Dermis blood vessel endothelial cell (primary cell): Measurements from ENCODE around the gene HNRNPU. TPM values are rescaled to one million over a fixed set of nuclear protein-coding genes. Genes with fewer than 3 reads are reported as not detected.

Source experiments
- DNase-seq: peaks from one replicate; pipeline ENCODE4 v3.0.0; 2010
- total RNA-seq: library from RNA; depleted of rRNA; stranded (reverse); fragments of >200 nt; gene quantifications from 2 replicates; pipeline ENCODE4 v1.2.3, GENCODE V29; 2014

The HNRNPU gene
- total RNA-seq: 395 and 520 TPM in 2 replicates

GRCh38 chr1:244864253-244865027, at the start of gene HNRNPU:
Gene HNRNPU, minus strand, starts transcription at chr1:244864543. Its CDS starts 236 bp downstream, at chr1:244864307.
- DNase-seq: peak; percentile 99

- DNase-seq: no peak
Observed at GRCh38 chr1:244913806-244914205, 49.5 kb upstream of the HNRNPU start.

GRCh38 chr1:244904119-244904518, 39.8 kb upstream of the HNRNPU start:
- no peak for DNase-seq

- no peak for DNase-seq
Observed at GRCh38 chr1:244901400-244902015, 37.2 kb upstream of the HNRNPU start.

- no peak for DNase-seq
Observed at GRCh38 chr1:244897476-244898254, 33.3 kb upstream of the HNRNPU start.

GRCh38 chr1:244896550-244896949, 32.2 kb upstream of the HNRNPU start:
- DNase-seq: peak; percentile 75

- DNase-seq: no peak
Observed at GRCh38 chr1:244893836-244894235, 29.5 kb upstream of the HNRNPU start.

GRCh38 chr1:244887281-244887680, 22.9 kb upstream of the HNRNPU start:
- DNase-seq: no peak

GRCh38 chr1:244881552-244882280, 17.4 kb upstream of the HNRNPU start:
- DNase-seq: no peak

GRCh38 chr1:244878681-244879080, 14.3 kb upstream of the HNRNPU start:
- DNase-seq: no peak

GRCh38 chr1:244876228-244876910, 12.0 kb upstream of the HNRNPU start:
- no peak for DNase-seq

GRCh38 chr1:244874974-244875579, 10.7 kb upstream of the HNRNPU start:
- DNase-seq: no peak

- DNase-seq: no peak
Observed at GRCh38 chr1:244869950-244870349, 5.6 kb upstream of the HNRNPU start.

GRCh38 chr1:244869364-244869827, 5.1 kb upstream of the HNRNPU start:
- DNase-seq: no peak

- no peak for DNase-seq
Observed at GRCh38 chr1:244868484-244869363, 4.4 kb upstream of the HNRNPU start.

- DNase-seq: no peak
Observed at GRCh38 chr1:244866355-244866754, 2.0 kb upstream of the HNRNPU start.

- no peak for DNase-seq
Observed at GRCh38 chr1:244865820-244866219, 1.5 kb upstream of the HNRNPU start.

GRCh38 chr1:244865028-244865371, 657 bp upstream of the HNRNPU start:
- DNase-seq: no peak

- peak; percentile 39 for DNase-seq
Observed at GRCh38 chr1:244863491-244864252, 671 bp downstream of the HNRNPU start.
